ENCODE results near the gene BHLHE23.

GRCh38 chr20:63007360-63007645 lies 539 bp upstream of the BHLHE23 start:
- TF ChIP-seq POLR2A (IDR thresholded peaks at IDR 0.05; ENCODE audit: low read depth): no peak
- no peak for TF ChIP-seq CTCF (IDR thresholded peaks at IDR 0.05)
- no peak for TF ChIP-seq POLR2AphosphoS5 (IDR thresholded peaks at IDR 0.05)
- TF ChIP-seq EP300 (IDR thresholded peaks at IDR 0.05): no peak
